ENCODE results near the gene PKHD1. TPM values are rescaled to one million over a fixed set of nuclear protein-coding genes. Genes with fewer than 3 reads are reported as not detected.
"Not testable (repeated sequence)": the region's sequence is repeated elsewhere in the genome, so short reads cannot be mapped to it uniquely, and the experiment has no call there.

PKHD1 gene
- total RNA-seq, 1 donor from 2014 or later = not detected

DNA sequence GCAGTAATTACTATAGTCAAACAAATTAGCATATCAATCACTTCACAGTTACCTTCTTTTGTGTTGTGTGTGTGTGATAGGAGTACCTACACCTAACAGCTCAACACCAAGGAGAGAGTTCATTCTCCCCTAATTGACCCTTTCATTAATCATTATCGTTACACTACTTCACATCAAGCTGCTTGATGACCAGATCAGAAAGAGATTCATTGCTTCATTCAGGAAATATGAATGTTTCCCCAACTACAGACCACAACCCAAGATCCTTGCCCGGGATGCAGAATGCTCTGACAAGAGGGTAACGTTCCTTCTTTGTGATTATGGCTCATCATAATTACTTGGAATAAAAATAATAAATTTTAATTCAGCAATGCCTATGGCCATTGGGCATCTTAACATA lies 132.7 kb downstream of the PKHD1 start:
- H3K27ac Mint-ChIP-seq (ENCODE audit: unreplicated experiment) = no peak overlapping the region
- DNase-seq (ENCODE audit: low spot score) = no peak
- no peaks in the 10 kb centered on the region for H3K4me1 Mint-ChIP-seq (ENCODE audit: low read depth)
- H3K9me3 Mint-ChIP-seq (ENCODE audit: low read depth) = no peaks in the 10 kb centered on the region
- H3K4me3 Mint-ChIP-seq (ENCODE audit: unreplicated experiment) = no peak overlapping the region
- H3K36me3 Mint-ChIP-seq (ENCODE audit: low read depth) = no peaks in the 10 kb centered on the region
- peaks cover 2% of the 10 kb centered on the region for H3K27me3 Mint-ChIP-seq (ENCODE audit: low read depth)
- TF ChIP-seq, protein P1, sequence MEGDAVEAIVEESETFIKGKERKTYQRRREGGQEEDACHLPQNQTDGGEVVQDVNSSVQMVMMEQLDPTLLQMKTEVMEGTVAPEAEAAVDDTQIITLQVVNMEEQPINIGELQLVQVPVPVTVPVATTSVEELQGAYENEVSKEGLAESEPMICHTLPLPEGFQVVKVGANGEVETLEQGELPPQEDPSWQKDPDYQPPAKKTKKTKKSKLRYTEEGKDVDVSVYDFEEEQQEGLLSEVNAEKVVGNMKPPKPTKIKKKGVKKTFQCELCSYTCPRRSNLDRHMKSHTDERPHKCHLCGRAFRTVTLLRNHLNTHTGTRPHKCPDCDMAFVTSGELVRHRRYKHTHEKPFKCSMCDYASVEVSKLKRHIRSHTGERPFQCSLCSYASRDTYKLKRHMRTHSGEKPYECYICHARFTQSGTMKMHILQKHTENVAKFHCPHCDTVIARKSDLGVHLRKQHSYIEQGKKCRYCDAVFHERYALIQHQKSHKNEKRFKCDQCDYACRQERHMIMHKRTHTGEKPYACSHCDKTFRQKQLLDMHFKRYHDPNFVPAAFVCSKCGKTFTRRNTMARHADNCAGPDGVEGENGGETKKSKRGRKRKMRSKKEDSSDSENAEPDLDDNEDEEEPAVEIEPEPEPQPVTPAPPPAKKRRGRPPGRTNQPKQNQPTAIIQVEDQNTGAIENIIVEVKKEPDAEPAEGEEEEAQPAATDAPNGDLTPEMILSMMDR (IDR thresholded peaks at IDR 0.05) = no peak

DNA sequence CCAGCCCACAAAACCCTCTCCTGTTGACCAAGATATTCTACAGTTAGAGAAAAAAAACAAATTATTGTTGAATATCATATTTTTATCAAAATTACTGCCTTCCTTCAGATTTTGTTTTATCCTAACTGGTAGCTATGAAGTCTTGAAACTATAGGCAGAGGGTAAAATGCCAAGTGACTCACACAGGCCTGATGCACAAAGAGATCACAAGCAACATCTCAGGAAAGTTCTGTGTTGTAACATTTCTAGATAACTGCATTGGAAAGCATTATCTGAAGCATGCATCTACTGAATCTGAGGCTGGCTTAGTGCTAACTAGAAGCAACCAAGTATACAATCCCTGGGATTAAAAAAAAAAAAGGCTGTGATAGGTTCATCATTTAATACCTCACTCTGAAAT lies 134.2 kb downstream of the PKHD1 start:
- no peak for DNase-seq (ENCODE audit: low spot score)
- TF ChIP-seq, protein P1 (IDR thresholded peaks at IDR 0.05) = no peak
- H3K36me3 Mint-ChIP-seq (ENCODE audit: low read depth) = no peaks in the 10 kb centered on the region
- H3K4me1 Mint-ChIP-seq (ENCODE audit: low read depth) = no peaks in the 10 kb centered on the region
- H3K4me3 Mint-ChIP-seq (ENCODE audit: unreplicated experiment) = no peak overlapping the region
- H3K27ac Mint-ChIP-seq (ENCODE audit: unreplicated experiment) = no peak overlapping the region
- no peaks in the 10 kb centered on the region for H3K9me3 Mint-ChIP-seq (ENCODE audit: low read depth)
- H3K27me3 Mint-ChIP-seq (ENCODE audit: low read depth) = peaks cover 2% of the 10 kb centered on the region

DNA sequence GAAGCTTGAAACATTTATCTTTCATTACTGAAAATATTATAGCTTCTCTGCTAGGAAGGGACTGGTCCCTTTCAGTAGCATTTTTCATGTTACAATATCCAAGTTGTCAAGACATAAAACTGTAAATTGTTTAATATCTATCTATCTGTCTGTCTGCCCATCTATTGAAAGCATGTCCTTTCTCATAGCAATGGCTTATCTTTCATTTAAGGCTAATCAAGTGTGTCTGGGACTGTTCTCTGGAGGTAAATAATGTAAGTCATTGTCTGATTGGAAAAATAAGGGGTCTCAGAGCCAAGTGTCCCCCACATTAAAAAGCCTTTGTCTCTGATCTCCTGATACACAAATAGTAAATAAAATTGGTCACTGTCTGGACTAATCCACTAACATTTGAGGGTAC lies 135.5 kb downstream of the PKHD1 start:
- H3K4me3 Mint-ChIP-seq (ENCODE audit: unreplicated experiment) = no peak overlapping the region
- H3K36me3 Mint-ChIP-seq (ENCODE audit: low read depth) = no peaks in the 10 kb centered on the region
- H3K27me3 Mint-ChIP-seq (ENCODE audit: low read depth) = peaks cover 2% of the 10 kb centered on the region
- H3K4me1 Mint-ChIP-seq (ENCODE audit: low read depth) = no peaks in the 10 kb centered on the region
- H3K27ac Mint-ChIP-seq (ENCODE audit: unreplicated experiment) = no peak overlapping the region
- TF ChIP-seq, protein P1 (IDR thresholded peaks at IDR 0.05) = no peak
- H3K9me3 Mint-ChIP-seq (ENCODE audit: low read depth) = no peaks in the 10 kb centered on the region
- DNase-seq (ENCODE audit: low spot score) = no peak

DNA sequence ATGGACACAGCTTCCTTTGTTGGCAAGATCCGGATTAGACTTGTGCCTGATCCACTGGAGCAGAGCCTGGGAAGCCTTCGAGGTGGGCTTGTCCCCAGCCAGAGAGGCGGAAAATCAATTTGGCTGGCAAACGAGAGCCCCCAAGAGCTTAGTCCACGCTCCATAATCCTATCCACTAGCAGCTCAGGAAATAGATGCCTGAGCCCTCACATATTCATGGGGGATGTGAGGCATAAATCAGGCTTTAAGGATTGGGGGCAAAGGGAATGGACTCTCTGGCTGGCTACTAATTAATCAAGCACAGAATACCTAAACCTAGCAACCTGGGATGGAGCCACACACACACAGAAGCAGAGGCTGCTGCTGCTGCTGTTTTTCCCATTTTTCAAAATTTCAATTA lies 137.9 kb downstream of the PKHD1 start:
- H3K27me3 Mint-ChIP-seq (ENCODE audit: low read depth) = peaks cover under 1% of the 10 kb centered on the region
- no peak overlapping the region for H3K27ac Mint-ChIP-seq (ENCODE audit: unreplicated experiment)
- DNase-seq (ENCODE audit: low spot score) = no peak
- no peaks in the 10 kb centered on the region for H3K9me3 Mint-ChIP-seq (ENCODE audit: low read depth)
- H3K36me3 Mint-ChIP-seq (ENCODE audit: low read depth) = no peaks in the 10 kb centered on the region
- no peak overlapping the region for H3K4me3 Mint-ChIP-seq (ENCODE audit: unreplicated experiment)
- no peaks in the 10 kb centered on the region for H3K4me1 Mint-ChIP-seq (ENCODE audit: low read depth)
- TF ChIP-seq, protein P1 (IDR thresholded peaks at IDR 0.05) = no peak

DNA sequence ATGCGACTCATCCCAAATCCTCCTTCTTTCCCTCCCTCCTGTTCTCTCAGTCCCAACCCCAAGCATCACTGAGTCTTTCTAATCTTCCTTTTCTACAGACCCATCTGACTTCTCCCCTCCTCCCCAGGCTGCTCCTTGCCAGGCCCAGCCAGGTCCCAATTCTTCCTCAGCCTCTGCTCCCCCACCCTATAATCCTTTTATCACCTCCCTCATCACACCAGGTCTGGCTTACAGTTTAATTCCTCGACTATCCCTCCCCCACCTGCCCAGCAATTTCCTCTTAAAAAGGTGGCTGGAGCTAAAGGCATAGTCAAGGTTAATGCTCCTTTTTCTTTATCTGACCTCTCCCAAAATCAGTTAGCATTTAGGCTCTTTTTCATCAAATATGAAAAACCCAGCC lies 147.7 kb downstream of the PKHD1 start:
- not testable (repeated sequence) for DNase-seq (ENCODE audit: low spot score); H3K27me3 Mint-ChIP-seq (ENCODE audit: low read depth); H3K4me1 Mint-ChIP-seq (ENCODE audit: low read depth); H3K4me3 Mint-ChIP-seq (ENCODE audit: unreplicated experiment); H3K27ac Mint-ChIP-seq (ENCODE audit: unreplicated experiment); H3K36me3 Mint-ChIP-seq (ENCODE audit: low read depth); H3K9me3 Mint-ChIP-seq (ENCODE audit: low read depth)

DNA sequence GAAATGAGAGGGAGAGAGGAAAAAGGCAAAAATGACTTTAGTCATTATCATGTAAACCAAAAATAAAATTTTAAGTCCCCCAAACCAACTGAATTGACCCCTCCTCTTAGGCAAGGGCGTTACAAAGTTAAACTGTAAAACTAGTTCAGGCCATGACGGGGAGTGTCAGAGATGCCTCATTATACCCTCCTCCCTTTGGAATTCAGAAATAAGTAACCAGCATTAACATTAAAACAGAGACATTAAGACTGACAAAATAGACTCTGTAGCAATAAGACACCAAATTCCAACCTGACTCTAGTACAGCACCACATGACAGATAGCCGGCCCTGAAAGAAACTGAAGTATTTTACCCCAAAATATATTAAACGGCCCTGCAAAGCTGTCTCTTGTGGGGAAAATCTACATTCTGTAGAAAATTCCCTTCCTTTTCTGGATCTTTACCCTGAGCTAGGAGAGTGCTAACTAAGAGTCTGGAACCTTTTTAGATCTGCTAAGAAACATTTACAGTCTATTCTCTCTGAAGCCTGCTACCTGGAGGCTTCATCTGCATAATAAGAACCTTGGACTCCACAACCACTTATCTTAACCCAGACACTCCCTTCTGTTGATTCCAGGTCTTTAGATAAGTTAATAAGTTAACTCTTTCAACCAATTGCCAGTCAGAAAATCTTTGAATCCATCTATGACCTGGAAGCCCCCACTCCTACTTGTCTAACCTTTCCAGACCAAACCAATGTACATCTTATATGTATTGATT lies 150.7 kb downstream of the PKHD1 start:
- Mint-ChIP-seq H3K27me3 (ENCODE audit: low read depth) (peaks cover 4% of the 10 kb centered on the region), H3K27ac (ENCODE audit: unreplicated experiment) (no peak overlapping the region), H3K4me3 (ENCODE audit: unreplicated experiment) (no peak overlapping the region), H3K4me1 (ENCODE audit: low read depth) (no peaks in the 10 kb centered on the region), H3K36me3 (ENCODE audit: low read depth) (no peaks in the 10 kb centered on the region), H3K9me3 (ENCODE audit: low read depth) (no peaks in the 10 kb centered on the region)
- TF ChIP-seq, protein P1 (IDR thresholded peaks at IDR 0.05) = no peak
- no peak for DNase-seq (ENCODE audit: low spot score)
